GM12875 (cell line): Measurements from ENCODE around the gene POU2AF1.
A peak's percentile ranks its signal among the peaks of the same experiment; 100 is the strongest.
"Not testable (repeated sequence)": the region's sequence is repeated elsewhere in the genome, so short reads cannot be mapped to it uniquely, and the experiment has no call there.

Experiments used
- H3K4me3 ChIP-seq: one replicate; pipeline ENCODE4 v1.5.1; 2011; ENCODE audit warnings: low read depth, low read length, control low read depth
- CTCF ChIP-seq: IDR thresholded peaks from 2 replicates; pipeline ENCODE4 v1.5.1; 2011; ENCODE audit warnings: low read depth, mild to moderate bottlenecking, control low read depth, inconsistent platforms, low read length, moderate library complexity, borderline replicate concordance; ENCODE audit not compliant: insufficient read depth

POU2AF1 gene

GRCh38 chr11:111403051-111403726 lies 24.1 kb upstream of the POU2AF1 start:
- H3K4me3 ChIP-seq, result no peak overlapping the region
- no peak for TF ChIP-seq CTCF

GRCh38 chr11:111402411-111402810 lies 23.3 kb upstream of the POU2AF1 start:
- TF ChIP-seq CTCF, result no peak
- no peak overlapping the region for H3K4me3 ChIP-seq

- not testable (repeated sequence) for H3K4me3 ChIP-seq
Observed at GRCh38 chr11:111401957-111402356, 22.9 kb upstream of the POU2AF1 start.

GRCh38 chr11:111400595-111400994 lies 21.5 kb upstream of the POU2AF1 start:
- H3K4me3 ChIP-seq, result no peak overlapping the region
- TF ChIP-seq CTCF, result no peak

- TF ChIP-seq CTCF, result peak; percentile 54; the same call in 1 of the 2 replicates
- peak overlapping the region; percentile 32 for H3K4me3 ChIP-seq
Observed at GRCh38 chr11:111399187-111400031, 20.3 kb upstream of the POU2AF1 start.

- TF ChIP-seq CTCF, result no peak
- no peak overlapping the region for H3K4me3 ChIP-seq
Observed at GRCh38 chr11:111397034-111397433, 18.0 kb upstream of the POU2AF1 start.

- no peak overlapping the region for H3K4me3 ChIP-seq
- TF ChIP-seq CTCF, result no peak
Observed at GRCh38 chr11:111395749-111396148, 16.7 kb upstream of the POU2AF1 start.
